Stimulated activated naive CD8-positive, alpha-beta T cell treated with anti-CD3 and anti-CD28 coated beads, Interleukin-15, Interleukin-2, amounts not matched to agents 100 U/mL and 50 U/mL, for 24 hours (primary cell): ENCODE data around the gene ATP11A.

Experiments
- ATAC-seq: fragments of 150-1000 bp; cut with Tn5 transposase; one replicate; pipeline ENCODE4 v1.10.0; 2021
- DNase-seq: peaks from one replicate; pipeline ENCODE4 v3.0.0; 2021

Gene ATP11A

GRCh38 chr13:112821340-112822055, 131.7 kb downstream of the ATP11A start:
- ATAC-seq (no peak), DNase-seq (no peak)

DNA sequence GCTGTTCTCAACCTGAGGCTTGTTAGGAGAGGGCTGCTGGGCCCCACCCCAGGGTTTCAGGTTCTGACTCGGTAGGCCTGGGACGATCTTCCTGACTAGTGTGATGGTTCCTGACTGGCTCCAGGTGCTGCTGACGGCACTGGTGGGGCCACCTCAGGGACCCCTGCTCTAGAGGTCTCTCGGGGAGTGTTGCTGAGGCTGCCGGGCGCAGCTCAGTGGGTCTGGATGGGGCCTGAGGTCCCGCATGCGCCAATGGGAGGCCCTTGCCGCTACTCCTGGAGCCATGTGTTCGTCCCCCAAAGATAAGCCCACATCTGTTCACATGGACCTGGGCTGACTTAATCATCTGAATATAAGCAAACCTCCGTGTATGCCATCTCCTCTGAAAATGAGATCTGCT, 133.0 kb downstream of the ATP11A start:
- no peak for DNase-seq
- no peak for ATAC-seq

- ATAC-seq (no peak), DNase-seq (no peak)
Measured at GRCh38 chr13:112824429-112824828, 134.6 kb downstream of the ATP11A start.

DNA sequence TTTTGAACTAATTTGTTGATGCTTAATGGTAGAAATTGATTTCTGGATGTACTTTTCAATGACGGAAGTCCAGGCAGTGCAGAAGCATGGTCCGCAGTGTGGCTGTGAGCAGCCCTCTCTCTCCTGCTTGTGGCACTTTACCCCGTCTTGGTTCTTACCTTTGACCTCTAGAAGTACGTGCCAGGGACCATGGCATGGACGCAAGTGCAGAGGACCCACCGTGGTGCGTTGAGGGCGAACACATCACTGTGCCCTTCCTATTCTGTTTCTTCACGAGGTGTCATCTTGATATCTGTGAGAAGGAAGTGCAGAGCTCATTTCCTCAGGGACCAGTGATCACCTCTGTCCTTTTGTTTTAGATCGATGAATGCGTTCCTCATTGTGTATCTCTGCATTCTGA, 135.2 kb downstream of the ATP11A start:
- DNase-seq (no peak), ATAC-seq (no peak)

GRCh38 chr13:112825875-112826274, 136.0 kb downstream of the ATP11A start:
- ATAC-seq: no peak
- DNase-seq: no peak

DNA sequence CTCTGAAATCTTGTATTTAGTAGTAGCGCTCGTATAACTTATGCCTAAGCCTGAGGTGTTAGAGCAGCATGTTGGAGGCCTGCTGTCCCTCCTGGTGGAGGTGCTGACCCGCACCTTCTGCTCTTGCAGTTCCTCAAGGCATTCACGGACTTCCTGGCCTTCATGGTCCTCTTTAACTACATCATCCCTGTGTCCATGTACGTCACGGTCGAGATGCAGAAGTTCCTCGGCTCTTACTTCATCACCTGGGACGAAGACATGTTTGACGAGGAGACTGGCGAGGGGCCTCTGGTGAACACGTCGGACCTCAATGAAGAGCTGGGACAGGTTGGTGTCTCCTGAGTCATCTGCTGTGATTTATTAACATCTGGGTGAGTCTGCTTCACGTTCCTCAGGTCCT, 136.7 kb downstream of the ATP11A start:
- no peak for ATAC-seq
- DNase-seq: no peak

DNA sequence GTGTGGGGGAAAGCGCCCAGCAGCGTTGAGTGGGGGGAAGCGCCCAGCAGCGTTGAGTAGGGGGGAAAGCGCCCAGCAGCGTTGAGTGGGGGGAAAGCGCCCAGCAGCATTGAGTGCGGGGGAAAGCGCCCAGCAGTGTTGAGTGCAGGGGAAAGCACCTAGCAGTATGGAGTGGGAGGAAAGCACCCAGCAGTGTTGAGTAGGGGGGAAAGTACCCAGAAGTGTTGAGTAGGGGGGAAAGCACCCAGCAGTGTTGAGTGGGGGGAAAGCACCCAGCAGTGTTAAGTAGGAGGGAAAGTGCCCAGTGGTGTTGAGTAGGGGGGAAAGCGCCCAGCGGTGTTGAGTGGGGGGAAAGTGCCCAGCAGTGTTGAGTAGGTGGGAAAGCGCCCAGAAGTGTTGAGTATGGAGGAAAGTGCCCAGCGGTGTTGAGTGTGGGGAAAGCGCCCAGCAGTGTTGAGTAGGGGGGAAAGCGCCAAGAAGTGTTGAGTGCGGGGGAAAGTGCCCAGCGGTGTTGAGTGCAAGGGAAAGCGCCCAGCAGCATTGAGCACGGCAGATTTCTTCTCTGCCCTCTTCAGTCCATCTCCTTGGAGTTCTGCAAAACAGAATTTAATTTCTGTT, 138.4 kb downstream of the ATP11A start:
- ATAC-seq (no peak), DNase-seq (no peak)

DNA sequence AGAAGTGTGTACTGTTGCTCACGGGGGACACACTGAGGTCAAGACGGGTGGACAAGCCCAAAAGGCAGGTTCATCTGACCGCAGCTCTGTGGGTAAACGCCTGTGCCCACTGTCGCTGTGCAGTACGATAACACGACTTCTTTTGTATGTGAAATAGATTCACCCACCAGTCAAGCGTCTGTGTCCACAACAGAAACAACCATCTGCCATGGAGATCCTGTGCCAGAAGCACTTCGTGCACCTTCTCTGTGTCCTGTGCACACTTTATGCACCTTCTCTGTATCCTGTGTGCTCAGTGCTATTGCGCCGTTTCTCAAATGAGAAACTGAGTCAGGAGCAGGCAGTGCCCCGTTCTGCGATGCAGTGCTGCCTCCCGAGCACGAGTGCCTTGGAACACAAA, 138.9 kb downstream of the ATP11A start:
- no peak for DNase-seq
- ATAC-seq: no peak

DNA sequence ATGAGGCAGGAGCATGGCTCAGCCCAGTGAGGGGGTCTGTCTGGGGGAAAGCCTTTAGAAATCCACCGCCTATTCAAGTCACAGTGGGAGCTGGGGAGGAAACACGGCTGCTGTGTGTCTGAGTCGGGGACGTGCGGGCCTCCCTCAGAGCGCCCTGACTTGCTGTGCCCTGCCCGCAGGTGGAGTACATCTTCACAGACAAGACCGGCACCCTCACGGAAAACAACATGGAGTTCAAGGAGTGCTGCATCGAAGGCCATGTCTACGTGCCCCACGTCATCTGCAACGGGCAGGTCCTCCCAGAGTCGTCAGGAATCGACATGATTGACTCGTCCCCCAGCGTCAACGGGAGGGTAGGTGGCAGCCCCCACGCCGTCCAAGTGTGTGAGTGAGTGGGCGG, 141.4 kb downstream of the ATP11A start:
- no peak for ATAC-seq
- DNase-seq: no peak

GRCh38 chr13:112831801-112832200, 142.0 kb downstream of the ATP11A start:
- ATAC-seq: no peak
- DNase-seq: no peak

DNA sequence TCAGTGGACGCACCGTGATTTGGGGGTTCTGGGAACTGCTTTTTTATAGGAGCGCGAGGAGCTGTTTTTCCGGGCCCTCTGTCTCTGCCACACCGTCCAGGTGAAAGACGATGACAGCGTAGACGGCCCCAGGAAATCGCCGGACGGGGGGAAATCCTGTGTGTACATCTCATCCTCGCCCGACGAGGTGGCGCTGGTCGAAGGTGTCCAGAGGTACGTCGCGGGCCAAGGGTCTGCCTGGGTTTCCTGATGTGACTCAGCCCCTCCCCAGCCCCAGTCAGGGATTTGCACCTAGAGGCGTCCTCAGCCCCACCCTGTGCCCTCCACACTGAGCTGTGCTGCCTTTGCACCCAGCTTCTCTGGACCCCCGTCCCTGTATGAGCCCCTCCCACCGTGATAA, 143.0 kb downstream of the ATP11A start:
- no peak for DNase-seq
- no peak for ATAC-seq

GRCh38 chr13:112833551-112834257, 143.9 kb downstream of the ATP11A start:
- DNase-seq: no peak
- no peak for ATAC-seq

DNA sequence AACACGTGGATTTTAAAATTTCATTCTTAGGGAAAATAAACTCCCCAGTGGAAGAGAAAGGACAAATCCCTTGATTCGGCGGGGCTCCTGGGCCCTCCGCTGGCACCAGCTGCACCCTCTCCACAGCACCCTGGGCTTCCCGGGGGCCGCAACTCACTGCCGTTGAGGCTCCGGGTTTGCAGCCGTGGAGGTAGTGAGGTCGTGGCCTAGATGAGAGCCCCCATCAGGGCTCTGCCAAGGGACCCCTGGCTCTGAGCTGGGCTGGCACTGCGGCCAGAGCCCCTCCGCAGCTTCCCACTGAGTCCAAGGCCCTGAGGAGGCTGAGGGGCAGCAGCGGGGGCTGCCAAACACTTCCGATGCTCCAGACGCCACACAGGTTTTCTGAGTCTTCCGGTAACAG, 145.5 kb downstream of the ATP11A start:
- ATAC-seq (no peak), DNase-seq (no peak)

- no peak for DNase-seq
- no peak for ATAC-seq
Measured at GRCh38 chr13:112835796-112836195, 146.0 kb downstream of the ATP11A start.

GRCh38 chr13:112836940-112837339, 147.1 kb downstream of the ATP11A start:
- ATAC-seq (no peak), DNase-seq (no peak)

DNA sequence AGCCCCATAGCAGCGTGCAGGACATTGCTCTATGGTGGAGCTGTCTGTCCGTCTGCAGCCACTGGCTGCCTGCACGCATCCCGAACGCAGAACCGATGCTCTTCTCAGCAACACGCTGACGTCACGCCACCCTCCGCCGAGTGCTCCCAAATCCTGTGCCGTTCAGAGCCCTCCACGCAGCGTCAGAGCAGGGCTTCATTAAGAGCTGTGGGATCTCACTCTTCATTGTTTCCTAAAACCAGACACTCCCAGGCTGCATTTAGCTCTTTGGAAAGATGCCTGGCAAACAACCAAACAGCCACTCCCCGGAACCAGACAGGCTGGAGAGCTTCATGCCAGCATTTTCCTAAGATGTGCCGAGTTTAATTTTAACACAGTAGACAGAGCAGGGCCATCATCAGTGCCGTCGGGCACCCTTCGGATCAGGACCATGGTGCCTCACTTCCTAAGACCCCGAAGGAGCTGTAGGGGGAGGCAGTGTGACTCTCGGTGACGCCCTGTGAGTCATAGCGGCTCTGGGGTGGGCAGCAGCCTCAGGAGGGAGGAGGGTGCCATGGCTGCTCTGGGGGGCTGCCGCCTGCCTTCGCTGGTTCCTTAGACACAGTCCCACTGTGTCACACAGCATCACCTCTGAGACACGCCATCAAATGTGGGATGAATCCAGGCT, 147.7 kb downstream of the ATP11A start:
- no peak for ATAC-seq
- DNase-seq: no peak

DNA sequence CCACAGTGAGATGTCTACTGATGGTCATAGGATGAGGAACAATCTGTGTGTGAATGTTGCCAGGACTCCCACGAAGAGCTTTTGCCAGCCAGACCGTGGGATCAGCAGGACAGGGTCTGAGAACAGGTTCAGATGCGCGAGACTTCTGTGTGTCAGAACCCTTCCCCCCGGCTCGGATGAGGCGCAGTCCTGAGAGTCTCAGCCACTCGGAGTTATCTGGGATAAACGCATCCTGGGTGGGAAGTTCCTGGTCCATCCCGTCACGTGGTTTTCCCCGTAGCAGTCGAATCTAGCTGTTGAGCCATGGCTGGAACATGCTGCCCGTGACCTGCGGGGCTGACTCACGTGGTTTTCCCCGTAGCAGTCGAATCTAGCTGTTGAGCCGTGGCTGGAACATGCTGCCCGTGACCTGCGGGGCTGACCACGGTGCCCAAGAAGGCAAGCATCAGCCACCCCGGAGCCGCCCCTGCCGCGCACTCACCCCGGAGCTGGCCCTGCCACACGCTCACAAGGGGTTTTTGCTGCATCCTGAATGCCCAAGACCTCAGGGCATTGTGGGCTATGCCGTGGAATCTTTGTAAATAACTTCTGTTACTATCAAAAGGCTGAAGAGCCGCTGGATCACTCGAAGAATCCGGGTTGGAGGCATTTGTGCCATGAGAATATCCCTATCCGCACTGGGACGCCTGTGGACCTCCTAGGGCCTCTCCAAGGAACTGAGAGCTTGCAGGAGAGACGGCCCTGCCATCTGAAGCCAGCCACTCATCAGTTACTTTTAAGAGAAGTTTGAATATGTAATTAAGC, 148.4 kb downstream of the ATP11A start:
- ATAC-seq: no peak

DNA sequence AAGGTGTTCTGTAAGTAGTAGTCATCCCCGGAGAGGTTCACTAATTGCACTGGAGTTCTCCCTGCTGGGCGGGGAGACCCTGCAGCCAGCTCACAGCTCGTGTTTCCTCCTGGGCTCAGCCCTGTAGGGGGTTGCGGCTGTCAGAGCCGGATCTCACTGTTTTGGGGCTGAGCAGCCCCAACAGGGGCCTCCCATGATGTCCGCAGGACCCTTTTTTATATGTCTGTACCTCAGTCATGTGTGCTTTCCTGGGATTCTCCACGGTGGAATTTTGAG, 148.9 kb downstream of the ATP11A start:
- no peak for ATAC-seq
- no peak for DNase-seq

More for the DNA sequence above, 148.4 kb downstream of the ATP11A start:
- no peak for DNase-seq

DNA sequence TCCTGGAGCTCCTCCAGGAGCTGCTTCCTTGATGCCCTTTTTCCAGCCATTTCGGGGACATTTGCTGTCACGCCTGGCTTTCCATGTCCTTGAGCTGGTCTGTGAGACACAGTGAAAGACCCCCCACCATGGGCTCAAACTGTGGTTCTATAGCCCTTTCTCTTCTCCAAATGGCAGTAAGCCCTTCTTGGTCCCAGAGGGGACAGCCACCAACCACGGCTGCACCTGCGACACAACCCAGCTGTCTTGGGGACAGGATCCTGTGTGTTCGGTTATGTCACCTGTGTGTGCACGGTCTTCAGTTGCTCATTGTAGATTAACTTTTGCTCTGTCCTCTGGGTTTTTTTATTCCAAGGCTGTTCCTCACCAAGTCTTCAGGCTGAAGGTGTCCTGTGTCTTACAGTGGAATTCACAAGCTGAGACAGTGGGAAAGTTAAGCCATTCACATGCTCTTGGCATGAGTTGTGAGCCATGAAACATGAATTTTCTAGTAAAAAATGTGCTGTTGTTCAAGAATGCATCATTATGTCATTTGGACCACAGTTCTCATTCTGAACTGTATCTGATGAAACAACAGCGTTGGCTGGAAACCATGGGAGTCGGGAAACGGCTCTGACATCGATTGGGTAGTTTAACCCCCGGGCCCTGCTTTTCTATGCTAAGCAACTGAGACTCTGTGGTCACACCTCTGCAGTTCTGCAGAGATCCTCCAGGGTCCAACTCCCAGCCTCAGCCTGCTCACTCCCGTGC, 149.7 kb downstream of the ATP11A start:
- ATAC-seq (no peak), DNase-seq (no peak)

DNA sequence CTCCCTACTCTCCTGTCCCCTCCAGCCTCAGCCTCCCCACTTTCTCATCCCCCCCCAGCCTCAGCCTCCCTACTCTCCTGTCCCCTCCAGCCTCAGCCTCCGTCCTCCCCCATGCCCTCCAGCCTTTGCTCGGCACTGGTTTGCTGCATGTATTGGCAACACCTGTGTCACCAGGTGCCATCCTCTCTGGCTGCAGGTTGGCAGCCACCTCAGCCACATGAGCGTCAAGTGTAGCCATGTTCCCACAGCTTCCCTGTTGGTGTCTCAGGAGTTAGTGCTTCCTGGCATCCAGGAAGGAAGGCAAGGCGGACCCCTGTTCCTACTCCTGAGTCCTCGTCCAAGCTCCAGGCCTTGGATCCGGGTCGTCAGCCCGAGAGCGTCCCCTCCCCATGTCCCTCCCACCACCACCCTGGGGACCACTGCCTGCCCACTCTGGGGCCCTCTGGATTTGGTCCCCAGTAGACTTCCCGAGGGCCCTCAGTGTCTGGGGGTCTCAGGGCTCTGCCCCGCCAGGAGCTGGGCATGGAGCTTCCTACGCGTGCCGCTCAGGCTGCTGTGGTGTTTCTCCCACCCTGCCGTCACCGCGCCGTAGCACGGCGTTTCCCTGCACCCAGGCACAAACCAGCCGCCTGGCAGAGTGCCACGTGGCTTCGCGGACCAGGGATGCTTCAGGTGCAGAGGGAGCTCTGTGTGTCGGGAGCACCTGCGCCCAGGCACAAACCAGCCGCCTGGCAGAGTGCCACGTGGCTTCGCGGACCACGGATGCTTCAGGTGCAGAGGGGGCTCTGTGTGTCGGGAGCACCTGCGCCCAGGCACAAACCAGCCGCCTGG, 150.8 kb downstream of the ATP11A start:
- no peak for DNase-seq
- no peak for ATAC-seq
